Upper lobe of left lung (tissue), 4 donors: ENCODE measurements around the gene NBPF9.
"Not testable (repeated sequence)": the region's sequence is repeated elsewhere in the genome, so short reads cannot be mapped to it uniquely, and the experiment has no call there.

Experiments
- CTCF ChIP-seq, 6 experiments: fragments of 450-650 bp in 4 of 6; fragments of 200-600 bp in 2 of 6; sonication (generic) in 2 of 6; IDR thresholded peaks; one replicate each; pipeline ENCODE4 v1.5.1; 2016 to 2019; ENCODE audit warnings: antibody characterized with exemption in 6 of 6
- EP300 ChIP-seq, 4 donors: sonication (generic); formaldehyde crosslinking; IDR thresholded peaks; one replicate each; pipeline ENCODE4 v1.5.1; 2017; ENCODE audit warnings: antibody characterized with exemption in 4 of 4, control low read depth in 2 of 4
- POLR2A ChIP-seq, 4 donors: fragments of 450-650 bp; IDR thresholded peaks; one replicate each; pipeline ENCODE4 v1.5.1; 2016 to 2017; ENCODE audit warnings: antibody characterized with exemption in 4 of 4, mild to moderate bottlenecking in 2 of 4
- POLR2AphosphoS5 ChIP-seq, 2 donors: sonication (generic); formaldehyde crosslinking; IDR thresholded peaks; one replicate each; pipeline ENCODE4 v1.5.1; 2017; ENCODE audit warnings: antibody characterized with exemption in 2 of 2

- TF ChIP-seq CTCF, POLR2A, POLR2AphosphoS5, EP300 (IDR thresholded peaks at IDR 0.05): not testable (repeated sequence)
Measured at GRCh38 chr1:149009761-149010160, 93.6 kb downstream of the NBPF9 start.
